HPDE6-E6E7 (cell line): ENCODE data around the gene LRFN5.
A peak's percentile ranks its signal among the peaks of the same experiment; 100 is the strongest.
"Not testable (repeated sequence)": the region's sequence is repeated elsewhere in the genome, so short reads cannot be mapped to it uniquely, and the experiment has no call there.

Experiments
- DNase-seq: peaks from one replicate; pipeline ENCODE4 v3.0.0; 2011; ENCODE audit warnings: missing footprints; ENCODE audit errors: extremely low spot score

Gene LRFN5

GRCh38 chr14:41636492-41637392 is 30.1 kb downstream of the LRFN5 start:
- no peak for DNase-seq

- DNase-seq: no peak
Observed at GRCh38 chr14:41641690-41642089, 35.0 kb downstream of the LRFN5 start.

- DNase-seq: no peak
Observed at GRCh38 chr14:41642367-41642766, 35.7 kb downstream of the LRFN5 start.

GRCh38 chr14:41642789-41643188 is 36.1 kb downstream of the LRFN5 start:
- DNase-seq: no peak

GRCh38 chr14:41644606-41645005 is 37.9 kb downstream of the LRFN5 start:
- DNase-seq: no peak

- no peak for DNase-seq
Observed at GRCh38 chr14:41650802-41651201, 44.1 kb downstream of the LRFN5 start.

- no peak for DNase-seq
Observed at GRCh38 chr14:41654196-41654595, 47.5 kb downstream of the LRFN5 start.

- no peak for DNase-seq
Observed at GRCh38 chr14:41662780-41663472, 56.2 kb downstream of the LRFN5 start.

GRCh38 chr14:41663473-41663850 is 56.8 kb downstream of the LRFN5 start:
- peak; percentile 2 for DNase-seq

- no peak for DNase-seq
Observed at GRCh38 chr14:41666301-41666700, 59.6 kb downstream of the LRFN5 start.

- DNase-seq: no peak
Observed at GRCh38 chr14:41668356-41668755, 61.7 kb downstream of the LRFN5 start.

- not testable (repeated sequence) for DNase-seq
Observed at GRCh38 chr14:41673601-41674000, 66.9 kb downstream of the LRFN5 start.

GRCh38 chr14:41674511-41674971 is 67.9 kb downstream of the LRFN5 start:
- not testable (repeated sequence) for DNase-seq

GRCh38 chr14:41699486-41699885 is 92.8 kb downstream of the LRFN5 start:
- DNase-seq: no peak

GRCh38 chr14:41718477-41719166 is 111.9 kb downstream of the LRFN5 start:
- DNase-seq: no peak

- DNase-seq: no peak
Observed at GRCh38 chr14:41739203-41739602, 132.5 kb downstream of the LRFN5 start.

- DNase-seq: no peak
Observed at GRCh38 chr14:41743140-41743539, 136.5 kb downstream of the LRFN5 start.

- no peak for DNase-seq
Observed at GRCh38 chr14:41749429-41749828, 142.8 kb downstream of the LRFN5 start.

GRCh38 chr14:41750575-41750974 is 143.9 kb downstream of the LRFN5 start:
- DNase-seq: not testable (repeated sequence)

GRCh38 chr14:41758011-41758665 is 151.5 kb downstream of the LRFN5 start:
- DNase-seq: no peak

- no peak for DNase-seq
Observed at GRCh38 chr14:41761204-41761603, 154.5 kb downstream of the LRFN5 start.

- no peak for DNase-seq
Observed at GRCh38 chr14:41766772-41767171, 160.1 kb downstream of the LRFN5 start.
